Neuron (in vitro differentiated cells): ENCODE results near the gene PGLYRP1.

Experiments
- H2AFZ ChIP-seq: one replicate; pipeline ENCODE4 v1.6.1; 2013; ENCODE audit warnings: low read depth, mild to moderate bottlenecking, inconsistent platforms, low read length, moderate library complexity
- H3K27me3 ChIP-seq: one replicate; pipeline ENCODE4 v1.6.1; 2013; ENCODE audit warnings: low read length; ENCODE audit not compliant: insufficient read depth
- H3K36me3 ChIP-seq: one replicate; pipeline ENCODE4 v1.6.1; 2013; ENCODE audit warnings: low read length; ENCODE audit not compliant: insufficient read depth
- H3K4me1 ChIP-seq: one replicate; pipeline ENCODE4 v1.6.1; 2013; ENCODE audit warnings: low read length; ENCODE audit not compliant: insufficient read depth
- H3K4me3 ChIP-seq: 2 replicates; pipeline ENCODE4 v1.5.1; 2013; ENCODE audit warnings: mild to moderate bottlenecking, low read length, moderate library complexity
- H3K9me3 ChIP-seq: one replicate; pipeline ENCODE4 v1.6.1; 2013; ENCODE audit warnings: low read length

PGLYRP1 gene

DNA sequence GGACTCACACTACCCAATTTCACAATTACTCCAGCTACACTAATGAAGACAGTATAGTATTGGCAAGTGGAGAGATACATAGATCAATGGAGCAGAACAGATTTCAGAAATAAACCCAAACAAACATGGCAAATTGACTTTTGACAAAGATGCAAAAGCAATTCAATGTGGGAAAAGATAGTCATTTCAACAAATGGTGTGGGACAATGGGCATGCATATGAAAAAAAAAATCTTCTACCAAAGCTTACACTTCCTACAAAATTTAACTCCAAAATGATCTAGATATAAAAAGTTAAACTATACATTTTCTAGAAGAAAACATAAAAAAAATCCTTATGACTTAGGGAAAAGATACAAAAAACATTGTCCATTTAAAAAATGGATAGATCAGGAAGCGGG, 20.7 kb upstream of the PGLYRP1 start:
- no peaks in the 10 kb centered on the region for H3K4me1 ChIP-seq

DNA sequence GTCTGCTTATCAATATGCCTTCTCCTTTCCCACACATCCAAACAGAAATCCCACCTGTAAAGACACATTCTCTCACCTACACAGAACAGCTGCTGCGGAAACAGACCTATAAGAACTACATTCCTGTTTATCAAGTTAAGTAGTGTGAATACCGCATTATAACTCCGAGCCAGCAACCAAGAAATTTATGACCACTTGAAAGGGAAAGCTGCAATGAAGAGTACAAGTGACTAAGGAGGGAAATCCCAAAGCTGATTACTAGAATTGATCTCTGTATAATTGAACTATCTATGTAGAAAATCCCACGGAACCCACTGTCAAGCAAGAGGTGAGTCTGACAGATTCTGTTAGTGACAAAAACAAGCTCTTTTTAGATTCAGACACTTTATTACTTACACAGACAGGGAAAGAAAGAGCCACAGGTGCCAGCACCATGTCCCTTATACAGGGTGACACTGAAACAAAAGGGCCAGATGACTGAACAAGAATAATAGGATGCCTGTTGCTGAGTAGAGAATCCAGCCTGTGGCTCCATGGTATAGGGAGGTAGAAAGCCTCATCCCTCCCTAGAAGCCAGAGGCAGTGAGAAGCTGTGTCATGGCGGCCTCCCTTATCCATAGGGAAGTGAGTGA, 19.5 kb upstream of the PGLYRP1 start:
- peaks cover 15% of the 10 kb centered on the region for H3K9me3 ChIP-seq
- no peak overlapping the region for H3K4me3 ChIP-seq
- no peaks in the 10 kb centered on the region for H3K27me3 ChIP-seq
- H3K36me3 ChIP-seq, result no peaks in the 10 kb centered on the region
- H2AFZ ChIP-seq, result no peak overlapping the region
- H3K4me1 ChIP-seq, result no peaks in the 10 kb centered on the region

More for the DNA sequence above, 20.7 kb upstream of the PGLYRP1 start:
- Histone ChIP-seq H2AFZ (no peak overlapping the region), H3K36me3 (no peaks in the 10 kb centered on the region), H3K4me3 (no peak overlapping the region), H3K9me3 (peaks cover 15% of the 10 kb centered on the region), H3K27me3 (no peaks in the 10 kb centered on the region)

DNA sequence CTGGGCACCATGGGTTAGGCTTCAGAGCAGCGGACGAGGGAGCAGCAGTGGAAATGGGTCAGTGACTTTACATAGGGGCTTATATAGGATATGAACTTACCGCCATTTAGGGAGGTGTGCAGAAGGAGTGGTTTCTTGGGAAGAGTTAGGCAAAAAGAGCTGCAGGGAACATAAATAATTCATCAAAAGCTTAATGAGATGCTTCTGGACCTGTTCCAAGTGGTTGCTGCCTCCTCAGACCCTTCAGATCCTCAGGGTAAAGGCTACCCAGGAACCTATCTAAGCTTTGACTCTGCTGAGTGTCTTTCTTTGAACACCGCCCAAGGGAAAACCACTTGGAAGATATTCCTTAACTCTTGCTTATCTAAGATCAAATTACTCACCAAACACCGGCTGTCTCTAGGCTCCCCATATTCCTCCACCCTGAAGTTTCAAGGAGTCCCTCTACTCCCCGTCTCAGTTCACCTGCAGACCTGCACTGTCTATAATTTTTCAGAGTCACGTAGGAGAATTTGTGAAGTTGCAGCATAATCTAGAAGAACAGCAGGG, 18.2 kb upstream of the PGLYRP1 start, which contains the start of gene IGFL4:
Gene IGFL4 (minus strand): TSS at position 51 of the 549 bp plus-strand sequence. CDS start 40 bp downstream, at position 11.
- no peak within 1 kb of the TSS for H3K4me3 ChIP-seq
- H3K36me3 ChIP-seq, result no peaks in the 10 kb centered on the region
- H3K4me1 ChIP-seq, result no peaks in the 10 kb centered on the region
- H3K9me3 ChIP-seq, result peaks cover 17% of the 10 kb centered on the region
- no peak within 1 kb of the TSS for H2AFZ ChIP-seq
- H3K27me3 ChIP-seq, result no peaks in the 10 kb centered on the region

DNA sequence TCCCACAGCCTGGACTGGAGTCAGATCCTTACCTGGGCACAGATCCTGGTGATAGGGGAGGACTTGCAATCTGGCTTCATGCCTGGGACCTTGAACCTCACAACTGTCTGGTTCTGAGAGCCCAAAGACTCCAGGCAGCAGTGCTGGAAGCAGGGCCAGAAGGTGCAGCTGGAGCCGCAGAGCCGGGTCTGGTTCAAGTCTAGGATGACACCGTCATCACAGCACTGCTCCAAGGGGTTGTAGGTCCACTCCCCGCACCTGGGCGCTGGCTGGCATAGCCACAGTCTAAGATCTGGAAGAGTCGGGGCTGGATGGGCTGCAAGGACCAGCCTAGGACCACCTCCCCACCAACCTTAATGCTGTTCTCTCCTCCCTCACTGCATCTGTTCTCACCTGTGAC, 17.3 kb upstream of the PGLYRP1 start:
- Histone ChIP-seq H3K36me3 (no peaks in the 10 kb centered on the region), H3K4me3 (no peak overlapping the region), H3K27me3 (no peaks in the 10 kb centered on the region), H3K4me1 (no peaks in the 10 kb centered on the region), H2AFZ (no peak overlapping the region), H3K9me3 (peaks cover 17% of the 10 kb centered on the region)

DNA sequence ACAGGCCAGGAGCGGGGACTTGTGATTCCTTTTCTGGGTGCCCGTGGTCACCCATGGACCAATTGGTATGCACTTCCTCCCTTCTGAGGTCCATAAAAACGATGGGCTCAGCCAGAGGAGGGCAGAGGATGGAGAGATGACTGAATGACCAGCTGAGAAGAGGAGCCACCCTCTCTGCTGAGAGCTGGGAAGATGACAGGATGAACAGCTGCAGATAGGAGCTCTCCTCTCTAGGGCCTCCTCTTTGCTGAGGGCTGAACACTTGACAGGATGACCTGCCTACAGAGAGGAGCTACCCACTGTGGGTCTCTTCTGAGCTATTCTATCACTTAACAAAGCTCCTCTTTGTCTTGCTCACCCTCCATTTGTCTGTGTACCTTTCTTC, 13.9 kb upstream of the PGLYRP1 start:
- Histone ChIP-seq H2AFZ (no peak overlapping the region), H3K36me3 (no peaks in the 10 kb centered on the region), H3K27me3 (no peaks in the 10 kb centered on the region), H3K9me3 (peaks cover 16% of the 10 kb centered on the region), H3K4me3 (no peak overlapping the region), H3K4me1 (no peaks in the 10 kb centered on the region)

DNA sequence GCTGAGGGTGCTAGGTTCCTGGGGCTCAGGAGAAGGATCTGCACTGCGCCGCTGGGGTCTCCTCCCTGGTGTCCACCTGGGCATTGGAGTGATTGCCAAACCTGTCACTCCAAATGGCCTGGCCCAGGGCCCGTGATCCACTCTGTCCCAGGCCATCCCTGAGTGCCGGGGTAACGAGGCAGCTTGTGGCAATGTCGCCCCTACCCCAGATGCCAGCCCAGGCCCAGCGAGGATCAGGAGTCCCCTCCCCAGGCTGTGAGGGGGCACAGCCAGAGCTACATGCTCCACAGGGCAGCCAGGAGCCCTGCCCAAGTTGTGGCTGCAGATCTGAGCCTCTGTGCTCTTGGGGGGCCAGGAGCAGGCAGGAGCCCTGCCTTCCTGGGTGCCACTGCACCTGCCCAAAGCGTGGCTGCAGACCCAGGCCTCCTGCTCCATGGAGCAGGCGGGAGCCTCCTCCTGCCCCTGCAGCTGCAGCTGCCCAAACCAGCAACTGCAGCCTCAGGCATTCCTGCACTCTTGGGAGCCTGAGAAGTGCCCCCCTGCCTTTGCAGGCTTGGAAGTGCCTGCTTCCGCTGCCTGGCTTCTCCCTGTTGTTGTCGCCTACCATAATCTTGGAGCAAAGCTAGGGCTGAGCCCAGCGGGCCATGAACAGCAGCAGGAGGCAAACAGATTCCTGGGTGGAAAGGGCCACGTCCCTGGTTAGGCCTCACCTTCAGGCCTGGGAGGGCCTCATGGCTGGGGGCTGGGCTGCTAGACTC, 13.3 kb upstream of the PGLYRP1 start:
- no peaks in the 10 kb centered on the region for H3K27me3 ChIP-seq
- no peak overlapping the region for H3K4me3 ChIP-seq
- no peaks in the 10 kb centered on the region for H3K36me3 ChIP-seq
- H3K9me3 ChIP-seq, result peaks cover 16% of the 10 kb centered on the region
- peaks cover 2% of the 10 kb centered on the region for H3K4me1 ChIP-seq
- no peak overlapping the region for H2AFZ ChIP-seq

DNA sequence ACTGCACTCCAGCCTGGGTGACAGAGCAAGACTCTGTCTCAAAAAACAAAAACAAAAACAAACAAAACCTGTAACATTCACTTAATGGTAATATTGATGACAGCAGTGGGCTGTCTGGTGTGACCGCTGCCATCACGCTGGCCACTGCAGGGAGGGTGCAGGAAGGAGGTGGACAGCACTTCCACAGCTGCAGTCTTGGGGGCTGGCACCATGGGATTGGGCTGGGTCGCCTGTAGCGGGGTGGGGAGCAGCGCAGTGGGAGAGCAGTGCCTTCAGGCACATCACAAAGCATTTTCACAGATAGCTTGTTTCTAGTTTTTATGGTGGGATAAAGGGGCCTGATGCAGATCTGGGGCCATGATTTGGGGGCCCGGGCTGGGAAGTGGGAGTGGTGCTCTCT, 12.7 kb upstream of the PGLYRP1 start:
- no peak overlapping the region for H2AFZ ChIP-seq
- no peaks in the 10 kb centered on the region for H3K27me3 ChIP-seq
- H3K36me3 ChIP-seq, result no peaks in the 10 kb centered on the region
- H3K4me3 ChIP-seq, result no peak overlapping the region
- peaks cover 8% of the 10 kb centered on the region for H3K4me1 ChIP-seq
- peaks cover 16% of the 10 kb centered on the region for H3K9me3 ChIP-seq

DNA sequence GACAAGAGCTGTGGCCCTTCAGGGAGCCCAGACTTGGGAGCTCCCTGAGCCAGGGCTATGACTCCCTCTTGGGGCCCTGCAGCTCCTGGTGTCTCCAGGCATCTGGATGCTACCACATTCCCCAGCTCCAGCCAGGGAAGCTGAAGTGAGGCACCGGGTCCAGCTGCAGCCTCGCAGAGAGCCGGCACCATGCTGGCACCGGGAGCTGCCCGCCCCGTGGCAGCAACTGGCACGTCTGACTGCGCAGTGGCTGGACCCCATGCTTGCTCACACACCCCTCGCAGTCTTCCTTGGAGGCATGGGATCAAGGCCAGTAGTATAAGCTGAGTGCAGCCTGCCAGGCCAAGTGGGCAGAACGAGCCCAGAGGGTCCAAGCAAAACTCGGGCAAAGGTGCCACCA, 10.5 kb upstream of the PGLYRP1 start:
- H3K9me3 ChIP-seq, result peaks cover 13% of the 10 kb centered on the region
- H2AFZ ChIP-seq, result no peak overlapping the region
- no peaks in the 10 kb centered on the region for H3K27me3 ChIP-seq
- no peaks in the 10 kb centered on the region for H3K36me3 ChIP-seq
- H3K4me3 ChIP-seq, result no peak overlapping the region
- peaks cover 10% of the 10 kb centered on the region for H3K4me1 ChIP-seq

DNA sequence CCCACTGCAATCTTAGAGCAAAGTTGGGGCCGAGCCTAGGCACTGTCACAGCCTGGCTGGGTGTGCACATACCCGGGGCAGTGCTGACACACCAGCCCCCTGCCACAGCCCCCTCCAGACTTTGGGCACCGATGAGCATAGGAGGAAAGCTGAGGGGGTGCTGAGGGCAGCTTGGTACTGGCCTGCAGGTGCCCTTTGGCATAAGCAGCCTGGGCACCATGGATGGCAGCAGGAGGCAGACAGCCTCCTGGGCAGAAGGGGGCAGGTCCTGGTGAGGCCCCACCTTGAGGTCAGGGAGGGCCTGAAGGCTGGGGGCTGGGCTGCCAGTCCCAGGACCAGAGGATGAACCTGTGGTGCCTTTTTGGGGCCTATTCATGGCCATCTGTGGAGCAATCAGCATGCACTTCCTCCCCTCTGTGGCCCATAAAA, 9.8 kb upstream of the PGLYRP1 start:
- Histone ChIP-seq H3K36me3 (no peaks in the 10 kb centered on the region), H3K9me3 (peaks cover 13% of the 10 kb centered on the region), H3K4me1 (peaks cover 10% of the 10 kb centered on the region), H2AFZ (no peak overlapping the region), H3K27me3 (no peaks in the 10 kb centered on the region), H3K4me3 (no peak overlapping the region)

DNA sequence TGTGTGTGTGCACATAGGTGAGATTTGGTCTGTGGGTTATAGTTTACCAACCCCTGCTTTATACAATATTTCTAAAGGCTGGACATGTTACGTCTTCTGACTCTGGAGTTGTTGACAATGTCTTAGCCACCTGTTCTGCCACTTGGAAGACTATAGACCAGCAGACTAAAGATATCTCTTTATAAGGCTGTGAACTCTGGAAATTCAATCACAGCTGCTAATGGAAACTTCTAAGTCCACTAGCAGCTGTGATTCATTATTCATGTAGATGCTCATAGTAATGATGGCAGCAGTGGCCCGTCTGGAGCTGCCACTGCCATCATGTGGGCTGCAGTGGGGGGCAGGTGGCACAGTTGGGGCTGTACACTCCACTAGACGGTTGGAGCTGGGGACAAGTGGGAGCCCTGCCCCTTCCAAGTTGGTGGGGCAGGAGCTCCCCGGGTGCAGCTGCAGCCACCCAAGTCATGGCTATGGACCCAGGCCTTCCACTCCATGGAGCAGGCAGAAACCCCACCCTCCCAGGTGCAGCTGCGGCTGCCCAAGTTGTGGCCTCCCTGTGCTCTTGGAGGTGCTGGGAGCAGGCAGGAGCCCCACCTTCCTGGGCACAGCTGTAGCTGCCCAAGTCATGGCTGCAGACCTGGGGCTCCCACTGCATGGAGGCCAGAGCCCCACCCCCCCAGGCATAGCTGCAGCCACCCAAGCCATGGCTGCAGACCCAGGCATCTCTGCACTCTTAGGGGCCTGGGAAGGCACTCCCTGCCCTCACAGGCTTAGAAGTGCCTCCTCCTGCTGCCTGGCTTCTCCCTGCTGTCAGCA, 9.1 kb upstream of the PGLYRP1 start:
- Histone ChIP-seq H2AFZ (no peak overlapping the region), H3K9me3 (peaks cover 11% of the 10 kb centered on the region), H3K27me3 (no peaks in the 10 kb centered on the region), H3K4me1 (peaks cover 10% of the 10 kb centered on the region), H3K36me3 (no peaks in the 10 kb centered on the region), H3K4me3 (no peak overlapping the region)

DNA sequence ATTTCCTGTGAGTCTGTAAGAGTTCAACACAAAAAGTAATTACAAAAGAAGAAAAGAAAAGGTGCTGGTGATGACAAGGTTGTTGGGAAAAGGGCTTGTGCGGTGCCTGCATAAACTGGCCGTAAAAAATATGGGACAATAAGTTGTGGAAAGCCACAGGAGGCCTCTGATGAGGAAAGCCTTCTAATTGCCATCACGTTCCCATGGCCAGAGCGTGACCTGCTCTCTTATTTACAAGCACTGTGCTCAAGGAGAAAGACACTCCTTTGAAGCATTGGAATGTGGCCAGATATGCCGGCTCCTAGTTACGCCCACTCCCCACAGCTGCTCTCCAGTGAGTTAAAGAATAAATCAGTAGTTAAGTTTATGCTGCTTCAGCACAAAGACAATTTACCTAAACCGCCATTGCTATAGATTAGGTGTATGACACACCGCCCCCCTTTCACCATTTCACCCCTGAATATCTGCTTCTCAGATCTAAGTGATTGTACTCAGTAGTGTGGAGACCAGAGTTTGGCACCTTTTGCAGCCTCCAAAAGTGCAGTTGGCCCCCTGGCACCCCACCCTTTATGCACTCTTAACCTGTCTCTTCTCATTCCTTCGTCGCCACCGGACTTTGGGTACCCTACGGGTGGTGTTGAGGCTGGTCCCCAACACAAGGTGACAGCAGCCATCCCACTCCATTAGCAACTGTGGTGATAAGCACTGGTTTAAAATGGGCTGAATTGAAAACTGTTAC, 8.1 kb upstream of the PGLYRP1 start:
- H3K9me3 ChIP-seq, result peaks cover 9% of the 10 kb centered on the region
- H3K36me3 ChIP-seq, result peaks cover 3% of the 10 kb centered on the region
- no peak overlapping the region for H2AFZ ChIP-seq
- H3K27me3 ChIP-seq, result no peaks in the 10 kb centered on the region
- H3K4me3 ChIP-seq, result no peak overlapping the region
- peaks cover 10% of the 10 kb centered on the region for H3K4me1 ChIP-seq

DNA sequence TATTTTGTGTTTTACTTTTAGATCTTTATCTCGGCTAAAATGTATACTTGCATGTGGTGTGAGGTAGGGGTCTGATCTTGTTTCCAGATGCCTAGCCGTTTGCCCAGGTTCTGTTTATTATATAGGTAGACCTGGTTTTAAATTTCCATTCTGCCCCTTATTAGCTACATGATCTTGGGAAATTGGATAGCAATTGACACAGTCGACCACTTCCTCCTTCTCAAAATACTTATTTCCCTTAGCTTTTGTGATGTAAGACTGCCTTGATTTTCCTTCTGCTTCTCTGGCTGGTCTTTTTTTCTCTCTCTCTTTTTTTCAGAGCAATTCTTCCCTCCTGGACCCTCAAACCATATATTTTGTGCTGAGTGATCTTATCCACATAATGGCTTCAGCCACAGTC, 3.0 kb upstream of the PGLYRP1 start:
- Histone ChIP-seq H3K9me3 (no peaks in the 10 kb centered on the region), H3K36me3 (peaks cover 3% of the 10 kb centered on the region), H2AFZ (no peak overlapping the region), H3K4me1 (peaks cover 5% of the 10 kb centered on the region), H3K27me3 (no peaks in the 10 kb centered on the region), H3K4me3 (no peak overlapping the region)
